Measurements from ENCODE around the gene PSAT1.
A peak's percentile ranks its signal among the peaks of the same experiment; 100 is the strongest.

Gene PSAT1

DNA sequence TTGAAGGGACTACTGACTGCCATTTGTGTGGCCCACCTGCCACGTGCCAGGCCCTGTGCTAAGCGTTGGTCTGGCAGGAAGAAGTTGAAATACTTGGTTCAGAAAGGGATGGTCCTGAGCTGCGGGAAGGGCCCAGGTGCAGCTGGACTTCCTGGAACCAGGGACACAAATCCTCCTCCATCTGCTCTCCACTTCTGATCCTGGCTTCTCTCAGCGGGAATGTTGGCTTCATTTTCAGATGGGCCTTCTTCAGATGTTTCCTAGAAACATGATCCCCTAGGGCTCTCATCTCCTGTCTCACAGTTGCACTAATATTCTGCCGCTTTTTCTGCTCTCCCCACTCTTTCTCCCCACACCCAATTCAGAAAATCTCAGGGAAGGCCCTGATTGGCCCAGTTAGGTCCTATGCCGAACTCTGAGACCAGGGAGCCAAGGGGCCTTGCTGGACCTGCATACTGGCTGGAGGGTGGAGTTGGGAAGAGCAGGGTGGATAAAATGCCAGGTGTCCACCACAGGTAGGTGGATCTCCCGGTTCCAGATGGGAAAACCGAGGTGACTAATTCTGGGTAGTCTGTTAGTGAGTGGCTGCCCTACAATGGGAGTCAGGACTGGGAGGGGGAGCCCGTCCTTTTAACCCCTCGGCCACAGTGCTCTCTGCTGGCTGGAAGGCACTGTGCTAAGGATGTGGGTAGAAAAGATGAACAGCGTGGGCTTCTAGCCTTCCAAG, 19.4 kb downstream of the PSAT1 start:
- DNase-seq (ENCODE audit: low spot score), result no peak

DNA sequence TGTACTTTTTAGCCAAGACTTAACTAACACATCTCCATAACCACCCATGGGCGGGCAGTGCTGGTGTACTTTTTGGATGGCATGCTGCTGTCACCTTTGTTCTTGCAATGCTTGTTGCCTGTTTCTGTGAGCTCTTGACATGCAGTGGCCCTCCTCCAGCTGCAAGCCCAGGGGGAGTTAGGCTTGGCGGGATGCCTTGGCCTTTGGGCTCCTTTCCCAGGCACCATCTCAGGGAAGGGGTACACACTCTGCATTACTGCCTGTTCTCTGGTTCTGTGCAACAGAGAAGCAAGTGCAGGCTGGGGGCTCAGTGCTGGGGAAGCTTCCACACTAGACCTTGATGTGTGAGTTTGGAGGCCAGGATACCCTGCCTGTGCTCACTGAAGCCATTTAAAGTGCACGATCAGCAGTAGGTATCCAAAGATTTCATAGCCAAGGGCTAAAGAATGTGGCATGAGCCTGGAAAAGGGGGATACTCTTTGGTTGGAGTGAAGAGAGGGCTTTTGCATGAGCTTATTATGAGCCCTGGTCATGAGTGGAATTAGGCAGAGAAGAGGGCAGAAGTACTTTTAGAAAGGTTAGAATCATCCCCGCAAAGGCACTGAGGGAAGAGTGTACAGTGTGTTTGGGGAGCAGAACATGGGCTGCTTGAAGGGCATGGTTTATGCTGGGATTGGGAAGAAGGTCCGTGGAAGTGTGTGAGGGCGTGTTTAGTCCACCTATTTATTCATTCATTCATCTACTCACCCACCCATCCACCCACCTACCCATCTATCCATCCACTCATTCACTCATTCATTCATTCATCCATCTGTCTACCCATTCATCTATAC, 22.5 kb downstream of the PSAT1 start:
- no peak for DNase-seq (ENCODE audit: low spot score)

DNA sequence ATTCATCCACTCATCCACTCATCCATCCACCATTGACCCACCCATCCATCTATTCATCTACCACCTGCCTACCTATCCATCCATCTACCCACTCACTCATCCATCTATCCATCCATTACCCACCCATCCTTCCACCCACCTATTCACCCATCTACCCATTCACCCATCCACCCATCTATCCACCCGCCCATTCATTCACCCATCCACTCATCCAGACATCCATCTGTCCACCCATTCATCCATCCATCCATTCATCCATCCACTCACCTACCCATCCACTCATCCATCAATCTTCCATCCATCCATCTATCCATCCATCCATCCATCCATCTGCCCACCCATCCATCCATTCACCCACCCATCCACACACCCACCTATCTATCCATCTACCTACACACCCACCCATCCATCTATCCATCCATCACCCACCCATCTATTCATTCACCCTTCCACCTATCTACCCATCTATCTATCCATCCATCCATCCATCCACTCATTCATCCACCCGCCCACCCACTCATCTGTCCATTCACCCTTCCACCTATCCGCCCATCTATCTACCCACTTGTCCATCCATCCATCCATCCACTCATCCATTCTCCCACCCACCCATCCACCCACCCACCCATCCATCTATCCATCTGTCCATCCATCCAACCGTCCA, 23.2 kb downstream of the PSAT1 start:
- no peak for DNase-seq (ENCODE audit: low spot score)

DNA sequence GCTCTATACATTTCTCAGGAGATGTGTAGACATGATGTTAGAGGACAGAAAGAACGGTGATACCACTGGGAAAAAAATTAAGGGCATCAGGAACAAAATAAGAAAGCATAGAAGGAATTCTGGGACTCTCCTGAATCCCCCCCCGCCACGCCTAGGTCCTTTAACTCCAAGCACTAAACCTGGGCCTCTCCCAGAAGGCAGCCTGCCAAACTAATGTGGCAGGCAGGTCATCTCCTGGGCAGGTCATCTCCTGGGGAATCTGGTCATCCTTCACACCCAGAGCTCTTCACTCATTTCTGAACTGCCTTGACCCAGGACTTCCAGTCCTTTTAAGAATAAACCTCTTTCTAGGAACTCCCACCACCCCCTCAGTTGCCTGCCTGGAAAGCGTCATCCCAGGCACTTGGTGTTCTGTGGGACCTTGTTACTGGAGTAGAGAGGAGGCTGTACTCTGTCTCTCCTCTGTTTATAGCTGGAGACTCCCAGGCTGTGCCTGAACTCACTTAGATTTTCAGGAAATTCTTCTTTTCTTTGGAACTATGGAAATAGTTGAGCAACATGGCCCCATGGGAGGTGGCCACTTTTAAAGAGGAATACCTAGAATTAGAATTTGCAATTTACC, 24.1 kb downstream of the PSAT1 start:
- no peak for DNase-seq (ENCODE audit: low spot score)

DNA sequence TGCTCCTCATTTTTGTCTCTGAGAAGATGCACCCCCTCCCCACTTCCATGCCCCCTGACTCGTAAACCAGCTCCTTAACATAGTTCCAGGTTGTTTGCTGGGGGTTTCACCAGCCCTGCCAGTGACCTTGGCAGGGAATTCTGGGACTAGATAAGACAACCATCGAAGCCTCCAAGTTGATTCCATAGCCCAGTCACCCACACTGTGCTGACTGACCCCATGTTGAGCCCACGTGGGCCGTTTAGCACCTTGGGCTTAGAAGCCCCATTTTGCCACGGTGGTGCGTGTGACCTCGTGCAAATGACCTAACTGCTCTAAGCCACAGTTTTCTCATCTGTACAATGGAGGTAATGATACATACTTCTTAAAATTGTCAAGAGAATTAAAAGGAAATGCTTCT, 24.6 kb downstream of the PSAT1 start:
- DNase-seq (ENCODE audit: low spot score), result no peak

DNA sequence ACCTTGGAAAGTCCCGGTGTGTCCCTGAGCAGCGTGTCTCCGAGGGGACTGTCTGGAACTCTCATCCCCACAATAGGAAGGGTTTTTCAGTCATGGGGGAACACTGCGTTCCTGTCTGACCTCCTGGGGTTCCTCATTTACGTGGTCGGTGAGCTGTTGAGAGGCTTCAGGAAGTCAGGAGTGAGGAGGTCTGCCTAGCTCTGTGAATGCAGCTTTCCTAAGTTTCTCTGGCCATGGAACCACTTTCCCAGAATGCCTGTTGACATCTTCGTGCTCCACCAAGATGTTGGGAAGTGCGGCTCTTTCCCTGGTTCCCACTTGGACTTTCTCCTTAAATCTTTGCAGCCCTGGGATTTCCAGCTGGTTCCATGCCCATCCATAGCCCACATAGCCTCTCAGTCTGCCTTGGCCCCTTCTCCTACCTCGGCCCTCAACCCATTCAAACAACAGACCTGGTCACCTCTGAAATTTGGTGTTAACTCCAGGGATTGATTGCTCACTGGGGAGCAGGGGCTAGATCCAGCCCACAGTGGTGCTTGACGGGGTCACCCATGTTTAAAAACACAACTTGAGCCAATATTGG, 27.2 kb downstream of the PSAT1 start:
- no peak for DNase-seq (ENCODE audit: low spot score)

DNA sequence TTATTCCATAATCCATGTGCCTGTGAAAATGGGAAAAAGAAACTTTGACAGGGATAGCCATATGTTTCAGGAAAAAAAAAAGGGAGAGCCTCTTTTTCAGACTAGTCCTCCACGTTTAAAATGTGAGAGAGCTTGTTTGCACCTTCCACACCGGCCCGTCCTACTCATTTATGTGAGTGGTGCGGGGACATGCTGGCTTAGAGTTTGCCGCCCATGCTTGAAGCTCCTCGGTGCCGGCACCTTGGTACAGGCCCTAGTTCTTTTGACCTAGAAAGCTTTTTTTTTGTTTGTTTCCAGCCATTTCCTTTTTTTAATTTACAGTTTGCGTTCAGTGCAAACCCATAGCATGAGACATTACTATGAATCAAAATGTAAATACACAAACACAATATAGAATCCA, 27.8 kb downstream of the PSAT1 start:
- DNase-seq (ENCODE audit: low spot score), result no peak

DNA sequence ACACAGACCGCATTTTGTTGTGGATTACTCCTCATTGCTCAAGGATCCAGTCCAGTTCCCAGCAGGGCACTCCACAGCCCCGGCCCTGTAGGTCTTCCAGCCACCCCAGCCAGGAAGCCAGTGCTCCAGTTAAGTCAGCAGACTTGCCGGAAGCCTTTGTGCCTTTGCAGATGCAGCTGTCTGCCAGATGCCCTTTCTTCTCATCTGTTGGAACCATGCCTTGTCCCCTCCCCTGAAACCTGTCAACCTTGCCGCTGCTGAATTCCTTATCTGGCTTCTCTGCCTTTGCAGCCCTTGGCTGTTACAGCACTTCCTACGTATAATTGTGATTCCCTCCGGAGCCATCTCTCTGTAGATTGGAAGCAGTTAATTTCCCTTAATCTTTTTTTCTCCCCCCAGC, 28.4 kb downstream of the PSAT1 start:
- no peak for DNase-seq (ENCODE audit: low spot score)

DNA sequence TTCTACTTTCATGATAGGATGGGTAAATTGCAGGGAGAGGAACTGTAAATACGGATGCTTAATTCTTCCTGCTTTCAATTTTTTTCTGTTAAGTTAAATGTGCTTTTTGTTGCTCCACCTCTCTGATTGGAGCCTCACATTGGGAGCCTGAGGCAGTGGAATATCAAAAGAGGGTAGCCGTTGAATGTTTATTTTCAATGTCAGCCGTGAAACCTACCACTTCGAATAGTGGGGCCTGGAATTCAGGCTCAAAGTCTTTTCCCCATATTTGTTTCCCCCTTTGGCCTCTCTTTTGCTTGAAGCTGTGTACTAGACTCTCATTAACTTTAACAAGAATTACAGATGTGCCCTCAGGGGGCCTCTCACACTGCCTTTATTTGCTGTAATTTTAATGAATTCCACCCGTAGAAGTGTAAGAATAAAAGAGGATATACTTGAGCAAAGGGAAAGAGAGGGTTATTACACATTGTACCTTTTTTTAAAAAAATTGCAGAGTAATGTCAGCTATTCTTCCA, 29.0 kb downstream of the PSAT1 start:
- no peak for DNase-seq (ENCODE audit: low spot score)

DNA sequence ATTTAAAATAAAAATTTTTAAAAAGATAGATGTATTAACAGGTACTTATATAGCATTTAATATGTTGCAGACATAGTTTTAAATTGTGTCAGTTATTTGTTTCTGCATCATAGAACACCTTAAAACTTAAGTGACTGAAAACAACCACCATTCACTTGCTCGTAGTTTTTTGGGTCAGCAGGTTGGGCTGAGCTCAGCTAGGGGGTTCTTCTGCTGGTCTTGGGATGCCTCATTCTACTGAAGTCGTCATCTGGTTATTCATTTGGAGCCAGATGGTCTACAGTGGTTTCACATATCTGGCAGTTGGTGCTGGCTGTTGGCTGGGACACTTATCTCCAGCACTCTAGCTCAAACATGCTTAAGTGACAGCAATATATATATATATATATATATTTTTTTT, 29.6 kb downstream of the PSAT1 start:
- no peak for DNase-seq (ENCODE audit: low spot score)

DNA sequence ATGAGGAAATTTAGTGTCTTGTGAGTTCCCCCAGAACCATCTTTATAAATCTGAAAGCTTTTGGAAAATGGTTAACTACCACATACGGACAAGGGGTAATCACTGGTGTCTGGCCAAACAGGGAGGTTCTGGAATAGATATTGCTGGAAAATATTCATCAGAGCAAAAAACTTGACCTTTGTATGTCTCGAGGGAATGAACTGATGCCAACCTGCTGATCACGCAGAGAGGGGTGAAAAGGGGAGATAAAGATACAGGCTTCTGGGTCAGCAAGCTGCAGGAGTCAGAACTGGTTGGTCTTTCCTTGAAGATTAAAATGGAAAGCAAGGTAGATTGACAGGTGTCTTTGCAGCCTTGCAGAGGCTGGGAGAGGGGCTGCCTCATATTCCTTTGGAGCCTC, 35.5 kb downstream of the PSAT1 start:
- DNase-seq (ENCODE audit: low spot score), result no peak

DNA sequence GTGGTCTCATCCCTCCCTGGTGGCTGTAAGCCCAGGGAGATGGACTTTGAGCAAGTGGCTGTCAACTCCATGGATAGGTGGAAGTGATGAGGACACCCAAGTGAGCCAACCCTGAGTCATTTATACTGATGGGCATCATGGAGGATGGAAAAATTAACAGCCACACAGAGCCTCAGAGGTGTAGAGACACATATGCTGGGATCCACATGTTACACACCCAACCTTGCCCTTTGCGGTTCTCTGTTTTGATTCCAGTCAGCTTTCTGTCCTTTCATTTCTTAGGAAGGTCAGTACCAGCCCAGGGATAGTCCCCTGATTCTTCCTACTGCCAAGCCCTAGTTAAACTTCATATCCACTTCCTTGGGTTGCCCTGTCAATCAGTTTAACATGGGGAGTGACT, 51.9 kb downstream of the PSAT1 start:
- DNase-seq (ENCODE audit: low spot score), result no peak

DNA sequence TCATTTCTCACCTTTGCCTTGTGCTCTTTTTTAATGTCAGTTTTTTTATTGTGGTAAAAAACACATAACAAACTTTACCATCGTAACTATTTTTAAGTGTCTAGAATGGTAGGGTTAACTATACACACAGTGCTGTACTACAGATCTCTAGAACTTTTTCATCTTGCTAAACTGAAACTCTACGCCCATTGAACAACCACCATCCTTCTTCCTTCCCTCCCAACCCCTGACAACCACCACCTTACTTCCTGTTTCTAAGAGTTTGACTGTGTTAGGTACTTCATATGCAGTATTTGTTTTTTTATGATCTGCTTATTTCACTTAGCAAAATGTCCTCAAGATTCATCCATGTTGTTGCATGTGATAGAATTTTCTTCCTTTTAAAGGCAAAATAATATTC, 54.9 kb downstream of the PSAT1 start:
- no peak for DNase-seq (ENCODE audit: low spot score)

DNA sequence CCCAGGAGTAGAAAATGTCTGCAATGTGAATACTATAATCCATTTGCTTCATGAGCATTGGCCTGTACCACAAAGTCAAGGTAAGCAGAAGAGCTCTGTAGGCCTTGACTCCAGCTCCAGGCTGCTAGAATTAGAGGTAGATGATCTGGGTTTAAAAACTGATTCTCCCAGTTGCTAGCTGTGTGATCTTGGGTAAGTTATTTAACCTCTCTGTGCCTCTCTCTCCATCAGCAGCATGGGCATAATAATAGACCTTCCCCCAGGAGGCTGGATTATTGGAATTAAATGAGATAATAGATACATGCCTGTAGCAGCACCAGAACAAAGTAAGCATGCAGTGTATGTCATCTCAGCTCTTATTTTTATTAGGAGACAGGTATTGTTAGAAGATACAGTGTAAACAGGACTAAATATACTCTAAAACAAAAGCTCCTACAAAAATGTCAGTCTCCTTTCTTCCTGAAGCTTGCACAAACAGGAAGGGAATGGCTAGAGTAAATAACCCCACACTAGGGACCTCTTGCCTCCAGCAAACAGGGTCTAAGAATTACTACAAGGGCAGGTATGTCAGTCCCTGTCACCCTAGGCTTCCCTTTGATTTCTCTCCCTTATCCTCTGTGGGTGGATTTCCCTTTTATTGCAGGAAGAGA, 57.5 kb downstream of the PSAT1 start:
- DNase-seq (ENCODE audit: low spot score), result no peak

DNA sequence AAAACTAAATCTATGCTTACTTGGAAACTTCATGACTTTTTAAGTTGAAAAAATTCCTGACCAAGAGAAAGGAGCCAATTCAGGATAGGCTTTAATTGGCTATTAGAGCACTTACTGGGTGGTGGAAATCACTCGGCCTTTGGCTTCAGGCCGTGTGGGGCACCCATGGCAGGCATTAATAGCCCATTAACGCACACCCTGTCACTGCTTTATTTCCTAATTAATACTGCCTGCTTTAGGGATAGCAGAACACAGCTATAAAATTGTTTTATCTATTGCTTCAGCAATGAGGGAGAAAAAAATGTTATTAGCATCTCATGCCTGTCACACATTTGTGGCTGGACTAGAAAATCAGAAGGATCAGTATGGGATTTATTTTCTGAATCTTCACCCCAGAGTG, 58.1 kb downstream of the PSAT1 start:
- no peak for DNase-seq (ENCODE audit: low spot score)

DNA sequence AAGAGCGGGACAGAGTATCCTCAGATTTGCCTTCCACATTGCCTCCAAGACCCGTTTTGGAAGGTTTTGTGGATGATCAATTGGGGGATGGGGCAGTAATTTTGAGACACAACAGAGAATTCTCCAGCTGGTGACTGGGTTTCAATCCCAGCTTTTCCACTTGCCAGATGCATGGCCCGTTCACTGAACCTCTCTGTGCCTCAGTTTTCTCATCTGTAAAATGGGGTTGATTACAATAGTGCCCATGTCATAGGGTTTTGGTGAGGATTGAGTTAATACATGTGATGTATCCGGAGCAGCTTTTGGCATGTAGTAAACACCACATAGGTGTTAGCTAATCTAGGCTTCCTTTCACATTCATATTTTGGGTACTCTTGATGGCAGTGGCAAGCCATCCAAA, 59.7 kb downstream of the PSAT1 start:
- DNase-seq (ENCODE audit: low spot score), result no peak

DNA sequence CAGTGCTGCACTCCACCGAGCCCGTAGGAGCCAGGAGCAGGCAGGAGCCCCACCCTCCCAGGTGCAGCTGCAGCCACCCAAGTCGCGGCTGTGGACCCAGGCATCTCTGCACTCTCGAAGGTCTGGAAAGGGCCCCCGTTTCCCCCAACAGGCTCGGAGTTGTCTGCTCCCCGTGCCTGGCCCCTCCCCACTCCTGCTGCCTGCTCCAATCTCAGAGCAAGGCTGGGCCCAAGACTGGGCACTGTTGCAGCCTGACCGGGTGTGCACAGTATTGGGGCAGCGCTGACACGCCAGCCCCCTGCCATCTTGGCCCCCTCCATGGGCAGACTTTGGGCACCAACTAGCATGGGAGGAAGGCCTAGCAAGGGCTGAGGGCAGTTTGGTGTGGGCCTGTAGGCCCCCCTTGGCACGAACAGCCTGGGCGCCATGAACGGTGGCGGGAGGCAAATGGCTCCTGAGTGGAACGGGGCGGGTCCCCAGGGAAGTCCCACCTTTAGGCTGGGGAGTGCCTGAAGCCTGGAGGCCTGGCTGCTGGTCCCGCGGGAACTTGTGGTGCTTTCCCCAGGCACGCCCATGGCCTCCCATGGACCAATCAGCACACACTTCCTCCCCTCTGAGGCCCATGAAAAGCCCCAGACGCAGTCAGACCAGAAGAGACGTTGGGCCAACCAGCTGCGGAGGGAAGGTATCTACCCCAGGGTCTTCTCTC, 60.4 kb downstream of the PSAT1 start:
- DNase-seq (ENCODE audit: low spot score), result no peak

DNA sequence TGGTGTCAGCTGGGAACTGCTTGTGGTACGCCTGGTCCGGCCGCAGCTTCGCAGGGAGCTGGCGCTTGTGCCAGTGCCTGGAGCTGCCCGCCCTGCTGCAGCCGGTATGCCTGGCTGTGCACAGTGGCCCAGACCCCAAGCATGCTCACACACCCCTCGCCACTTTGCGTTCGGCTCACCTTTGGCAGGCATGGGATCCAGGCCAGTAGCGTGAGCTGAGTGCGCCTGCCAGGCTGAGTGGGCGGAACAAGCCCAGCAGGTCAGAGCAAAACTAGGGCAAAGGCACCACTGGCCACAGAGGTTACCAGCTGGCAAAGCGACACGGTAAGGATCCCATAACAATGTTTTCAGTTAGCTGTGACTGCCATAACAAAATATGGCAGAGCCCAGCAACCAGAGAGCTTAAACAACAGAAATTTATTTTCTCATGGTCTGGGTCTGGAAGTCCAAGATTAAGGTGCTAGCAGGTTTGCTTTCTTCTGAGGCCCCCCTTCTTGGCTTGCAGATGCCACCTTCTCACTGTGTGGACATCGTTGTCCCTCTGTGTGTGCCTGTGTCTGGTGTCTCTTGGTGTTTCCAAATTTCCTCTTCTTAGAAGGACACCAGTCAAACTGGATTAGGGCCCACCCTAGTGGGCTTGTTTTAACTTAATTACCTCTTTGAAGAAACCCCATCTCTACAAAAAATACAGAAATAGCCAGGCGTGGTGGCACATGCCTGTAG, 61.6 kb downstream of the PSAT1 start:
- no peak for DNase-seq (ENCODE audit: low spot score)

DNA sequence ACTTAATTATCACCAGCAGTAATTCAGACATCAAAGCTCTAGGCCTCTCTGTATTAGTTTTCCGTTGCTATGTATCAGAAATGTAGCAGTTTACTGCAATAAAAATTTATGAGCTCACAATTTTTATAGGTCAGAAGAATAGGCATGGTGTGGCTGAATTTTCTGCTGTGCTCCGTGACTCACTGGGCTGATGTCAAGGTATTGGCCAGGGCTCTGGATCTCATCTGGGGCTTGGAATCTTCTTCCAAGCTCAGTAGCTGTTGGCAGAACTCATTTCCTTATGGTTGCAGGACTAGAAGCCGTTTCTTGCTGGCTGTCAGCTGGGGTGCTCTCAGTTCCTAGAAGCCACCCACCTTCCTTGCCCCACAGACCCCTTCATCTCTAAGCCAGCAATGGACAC, 66.3 kb downstream of the PSAT1 start:
- DNase-seq (ENCODE audit: low spot score), result peak; percentile 17
